ENCODE data around the gene JMY. TPM values are rescaled to one million over a fixed set of nuclear protein-coding genes. Genes with fewer than 3 reads are reported as not detected.

The JMY gene
- total and polyA plus RNA-seq, 9 donors, result 9.9 to 30.3 (median 22.1) TPM

GRCh38 chr5:79267180-79267579 is 31.2 kb downstream of the JMY start:
- Histone ChIP-seq H3K4me1 (ENCODE audit: insufficient read depth) (peaks cover 3% of the 10 kb centered on the region), H3K4me3 (no peak overlapping the region), H3K27me3 (no peaks in the 10 kb centered on the region), H3K9me3 (no peaks in the 10 kb centered on the region), H3K36me3 (no peaks in the 10 kb centered on the region), H3K27ac (no peak overlapping the region)
- TF ChIP-seq EP300 (IDR thresholded peaks at IDR 0.05), result no peak
- DNase-seq, result no peak
- intact Hi-C loops (cut with DNase I), result no loop called here

GRCh38 chr5:79269733-79270166 is 33.8 kb downstream of the JMY start:
- Histone ChIP-seq H3K27me3 (no peaks in the 10 kb centered on the region), H3K27ac (no peak overlapping the region), H3K36me3 (no peaks in the 10 kb centered on the region), H3K9me3 (no peaks in the 10 kb centered on the region), H3K4me1 (ENCODE audit: insufficient read depth) (peaks cover 1% of the 10 kb centered on the region), H3K4me3 (no peak overlapping the region)
- TF ChIP-seq CTCF (IDR thresholded peaks at IDR 0.05) (no peak), EP300 (IDR thresholded peaks at IDR 0.05) (no peak), POLR2A (IDR thresholded peaks at IDR 0.05) (no peak)
- 92 to 94% (median 92%) methylated on average over 3 of the region's 3 CpGs for WGBS, 3 donors
- DNase-seq, result no peak
- intact Hi-C loops (cut with DNase I), result no loop called here

- no peaks in the 10 kb centered on the region for H3K27me3 ChIP-seq
- 98 to 99% (median 99%) methylated on average over 4 of the region's 4 CpGs for WGBS, 3 donors
- no peaks in the 10 kb centered on the region for H3K9me3 ChIP-seq
- H3K4me3 ChIP-seq, result no peak overlapping the region
- no peak for DNase-seq
- peaks cover 3% of the 10 kb centered on the region for H3K4me1 ChIP-seq (ENCODE audit: insufficient read depth)
- H3K36me3 ChIP-seq, result no peaks in the 10 kb centered on the region
- H3K27ac ChIP-seq, result no peak overlapping the region
- no peak for TF ChIP-seq POLR2A (IDR thresholded peaks at IDR 0.05)
- TF ChIP-seq EP300 (IDR thresholded peaks at IDR 0.05), result no peak
- TF ChIP-seq CTCF (IDR thresholded peaks at IDR 0.05), result no peak
- intact Hi-C loops (cut with DNase I), result no loop called here
Observed at GRCh38 chr5:79273341-79273740, 37.4 kb downstream of the JMY start.

GRCh38 chr5:79284846-79285245 is 48.9 kb downstream of the JMY start:
- Histone ChIP-seq H3K4me3 (no peak overlapping the region), H3K27me3 (no peaks in the 10 kb centered on the region), H3K4me1 (ENCODE audit: insufficient read depth) (no peaks in the 10 kb centered on the region), H3K36me3 (no peaks in the 10 kb centered on the region), H3K9me3 (no peaks in the 10 kb centered on the region), H3K27ac (no peak overlapping the region)
- intact Hi-C loops (cut with DNase I), result no loop called here
- DNase-seq, result no peak
- WGBS, 3 donors, result 90 to 93% (median 93%) methylated on average over 3 of the region's 3 CpGs
- TF ChIP-seq CTCF (IDR thresholded peaks at IDR 0.05), result no peak
- no peak for TF ChIP-seq EP300 (IDR thresholded peaks at IDR 0.05)
- no peak for TF ChIP-seq POLR2A (IDR thresholded peaks at IDR 0.05)

- WGBS, 3 donors, result 88 to 98% (median 95%) methylated on average over 3 of the region's 3 CpGs
- TF ChIP-seq POLR2A (IDR thresholded peaks at IDR 0.05) (no peak), CTCF (IDR thresholded peaks at IDR 0.05) (no peak), EP300 (IDR thresholded peaks at IDR 0.05) (no peak)
- no peak for DNase-seq
- Histone ChIP-seq H3K9me3 (no peaks in the 10 kb centered on the region), H3K27ac (no peak overlapping the region), H3K4me3 (no peak overlapping the region), H3K27me3 (no peaks in the 10 kb centered on the region), H3K4me1 (ENCODE audit: insufficient read depth) (no peaks in the 10 kb centered on the region), H3K36me3 (no peaks in the 10 kb centered on the region)
- intact Hi-C loops (cut with DNase I), result no loop called here
Observed at GRCh38 chr5:79285285-79285684, 49.4 kb downstream of the JMY start.

All from ovary (tissue), 9 donors.